ENCODE results near the gene SCARB1.

GRCh38 chr12:124878795-124879516 is 15.3 kb upstream of the SCARB1 start:
- TF ChIP-seq, protein P1, sequence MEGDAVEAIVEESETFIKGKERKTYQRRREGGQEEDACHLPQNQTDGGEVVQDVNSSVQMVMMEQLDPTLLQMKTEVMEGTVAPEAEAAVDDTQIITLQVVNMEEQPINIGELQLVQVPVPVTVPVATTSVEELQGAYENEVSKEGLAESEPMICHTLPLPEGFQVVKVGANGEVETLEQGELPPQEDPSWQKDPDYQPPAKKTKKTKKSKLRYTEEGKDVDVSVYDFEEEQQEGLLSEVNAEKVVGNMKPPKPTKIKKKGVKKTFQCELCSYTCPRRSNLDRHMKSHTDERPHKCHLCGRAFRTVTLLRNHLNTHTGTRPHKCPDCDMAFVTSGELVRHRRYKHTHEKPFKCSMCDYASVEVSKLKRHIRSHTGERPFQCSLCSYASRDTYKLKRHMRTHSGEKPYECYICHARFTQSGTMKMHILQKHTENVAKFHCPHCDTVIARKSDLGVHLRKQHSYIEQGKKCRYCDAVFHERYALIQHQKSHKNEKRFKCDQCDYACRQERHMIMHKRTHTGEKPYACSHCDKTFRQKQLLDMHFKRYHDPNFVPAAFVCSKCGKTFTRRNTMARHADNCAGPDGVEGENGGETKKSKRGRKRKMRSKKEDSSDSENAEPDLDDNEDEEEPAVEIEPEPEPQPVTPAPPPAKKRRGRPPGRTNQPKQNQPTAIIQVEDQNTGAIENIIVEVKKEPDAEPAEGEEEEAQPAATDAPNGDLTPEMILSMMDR (IDR thresholded peaks at IDR 0.05): no peak
- no peak for TF ChIP-seq ZFX (IDR thresholded peaks at IDR 0.05; ENCODE audit: borderline replicate concordance)

All from 22Rv1 (cell line).